ENCODE measurements around the gene OVCH1.

DNA sequence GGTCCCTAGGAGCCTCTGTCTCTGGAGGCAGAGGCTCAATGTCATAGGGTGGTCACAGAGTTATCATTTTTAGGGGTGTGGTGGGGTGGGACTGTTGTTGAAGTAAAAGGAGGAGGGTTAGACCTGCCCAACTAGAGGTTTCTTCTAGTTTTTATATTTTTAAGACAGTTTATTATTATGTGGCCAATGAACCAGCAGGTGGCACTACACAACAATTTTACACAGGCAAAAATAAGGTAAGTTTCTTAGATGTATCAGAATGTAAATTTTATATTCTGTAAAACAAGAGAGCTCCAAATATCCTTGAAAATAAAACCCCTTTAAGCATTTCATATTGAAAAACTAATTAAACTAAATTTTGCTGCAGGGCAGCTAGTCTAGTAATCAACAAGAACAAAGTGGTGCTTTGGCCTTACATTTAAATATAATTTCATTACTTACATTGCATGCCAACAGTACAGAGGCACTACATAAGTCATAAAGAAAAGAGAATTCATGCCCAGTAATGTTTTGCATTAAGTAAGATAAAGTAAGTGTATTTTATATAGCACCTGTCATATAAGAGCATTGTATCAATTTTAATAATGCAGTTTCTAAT is 22.2 kb upstream of the OVCH1 start:
- TF ChIP-seq POLR2AphosphoS5 (IDR thresholded peaks at IDR 0.05; ENCODE audit: low read depth, low read length) = no peak
- TF ChIP-seq EZH2phosphoT487 (IDR thresholded peaks at IDR 0.05; ENCODE audit: borderline replicate concordance) = no peak
- peak; percentile 47 to 66 (median 49); a peak in 5 of 6 replicates for TF ChIP-seq CTCF (IDR thresholded peaks at IDR 0.05 in 2 of 3, conservative IDR thresholded peaks at IDR 0.05 in 1 of 3; ENCODE audit: borderline replicate concordance in 1 of 3, insufficient read depth in 1 of 3, low read depth in 2 of 3, low read length in 2 of 3)
- no peak for TF ChIP-seq POLR2A (IDR thresholded peaks at IDR 0.05; ENCODE audit: borderline replicate concordance, extremely low read depth, insufficient read depth, insufficient read length)
- TF ChIP-seq SP1 (IDR thresholded peaks at IDR 0.05; ENCODE audit: low read depth) = no peak
- TF ChIP-seq, protein P1, sequence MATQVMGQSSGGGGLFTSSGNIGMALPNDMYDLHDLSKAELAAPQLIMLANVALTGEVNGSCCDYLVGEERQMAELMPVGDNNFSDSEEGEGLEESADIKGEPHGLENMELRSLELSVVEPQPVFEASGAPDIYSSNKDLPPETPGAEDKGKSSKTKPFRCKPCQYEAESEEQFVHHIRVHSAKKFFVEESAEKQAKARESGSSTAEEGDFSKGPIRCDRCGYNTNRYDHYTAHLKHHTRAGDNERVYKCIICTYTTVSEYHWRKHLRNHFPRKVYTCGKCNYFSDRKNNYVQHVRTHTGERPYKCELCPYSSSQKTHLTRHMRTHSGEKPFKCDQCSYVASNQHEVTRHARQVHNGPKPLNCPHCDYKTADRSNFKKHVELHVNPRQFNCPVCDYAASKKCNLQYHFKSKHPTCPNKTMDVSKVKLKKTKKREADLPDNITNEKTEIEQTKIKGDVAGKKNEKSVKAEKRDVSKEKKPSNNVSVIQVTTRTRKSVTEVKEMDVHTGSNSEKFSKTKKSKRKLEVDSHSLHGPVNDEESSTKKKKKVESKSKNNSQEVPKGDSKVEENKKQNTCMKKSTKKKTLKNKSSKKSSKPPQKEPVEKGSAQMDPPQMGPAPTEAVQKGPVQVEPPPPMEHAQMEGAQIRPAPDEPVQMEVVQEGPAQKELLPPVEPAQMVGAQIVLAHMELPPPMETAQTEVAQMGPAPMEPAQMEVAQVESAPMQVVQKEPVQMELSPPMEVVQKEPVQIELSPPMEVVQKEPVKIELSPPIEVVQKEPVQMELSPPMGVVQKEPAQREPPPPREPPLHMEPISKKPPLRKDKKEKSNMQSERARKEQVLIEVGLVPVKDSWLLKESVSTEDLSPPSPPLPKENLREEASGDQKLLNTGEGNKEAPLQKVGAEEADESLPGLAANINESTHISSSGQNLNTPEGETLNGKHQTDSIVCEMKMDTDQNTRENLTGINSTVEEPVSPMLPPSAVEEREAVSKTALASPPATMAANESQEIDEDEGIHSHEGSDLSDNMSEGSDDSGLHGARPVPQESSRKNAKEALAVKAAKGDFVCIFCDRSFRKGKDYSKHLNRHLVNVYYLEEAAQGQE (IDR thresholded peaks at IDR 0.05; ENCODE audit: low read depth) = no peak
- TF ChIP-seq EZH2 (IDR thresholded peaks at IDR 0.05) = no peak
- TF ChIP-seq EGR1 (IDR thresholded peaks at IDR 0.05; ENCODE audit: low read depth) = no peak
- no peak for TF ChIP-seq SRF (IDR thresholded peaks at IDR 0.05; ENCODE audit: low read depth)
- TF ChIP-seq MAX (IDR thresholded peaks at IDR 0.05) = no peak
- TF ChIP-seq, protein P2, sequence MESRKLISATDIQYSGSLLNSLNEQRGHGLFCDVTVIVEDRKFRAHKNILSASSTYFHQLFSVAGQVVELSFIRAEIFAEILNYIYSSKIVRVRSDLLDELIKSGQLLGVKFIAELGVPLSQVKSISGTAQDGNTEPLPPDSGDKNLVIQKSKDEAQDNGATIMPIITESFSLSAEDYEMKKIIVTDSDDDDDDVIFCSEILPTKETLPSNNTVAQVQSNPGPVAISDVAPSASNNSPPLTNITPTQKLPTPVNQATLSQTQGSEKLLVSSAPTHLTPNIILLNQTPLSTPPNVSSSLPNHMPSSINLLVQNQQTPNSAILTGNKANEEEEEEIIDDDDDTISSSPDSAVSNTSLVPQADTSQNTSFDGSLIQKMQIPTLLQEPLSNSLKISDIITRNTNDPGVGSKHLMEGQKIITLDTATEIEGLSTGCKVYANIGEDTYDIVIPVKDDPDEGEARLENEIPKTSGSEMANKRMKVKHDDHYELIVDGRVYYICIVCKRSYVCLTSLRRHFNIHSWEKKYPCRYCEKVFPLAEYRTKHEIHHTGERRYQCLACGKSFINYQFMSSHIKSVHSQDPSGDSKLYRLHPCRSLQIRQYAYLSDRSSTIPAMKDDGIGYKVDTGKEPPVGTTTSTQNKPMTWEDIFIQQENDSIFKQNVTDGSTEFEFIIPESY (IDR thresholded peaks at IDR 0.05; ENCODE audit: extremely low read depth, insufficient replicate concordance, low read length) = no peak
- no peak for TF ChIP-seq JUND (IDR thresholded peaks at IDR 0.05)
- TF ChIP-seq CEBPB (IDR thresholded peaks at IDR 0.05; ENCODE audit: low read depth) = no peak

All from HCT116 (cell line).